Measurements from ENCODE around the gene ARID1B. TPM values are rescaled to one million over a fixed set of nuclear protein-coding genes. Genes with fewer than 3 reads are reported as not detected.

ARID1B gene
- total and polyA plus RNA-seq, 10 of the 15 experiments (the other 5 are each of a cell fraction or from before 2014, with no cell fraction given), result 24.7 to 133 (median 54.6) TPM

- ATAC-seq (peak; percentile 94), DNase-seq (ENCODE audit: low read depth, low spot score) (peak; percentile 36), FAIRE-seq (no peak)
- ChIA-PET SMC1A (ENCODE audit: uncharacterized antibody, unreplicated experiment) (interaction anchor here (0.8 to 4.5 kb wide), 8 partner anchors 8 to 123 kb away, joined by 3 to 39 read pairs (median 6); no protein-coding TSS in a partner anchor), POLR2A (interaction anchor here (1.8 kb wide), 1 partner anchor 42 kb away, joined by 4 read pairs; no protein-coding TSS in a partner anchor), RAD21 (ENCODE audit: unreplicated experiment) (interaction anchor here (1.1 to 2.4 kb wide), 3 partner anchors 8 to 38 kb away, joined by 5 to 11 read pairs (median 7); no protein-coding TSS in a partner anchor), CTCF (interaction anchor here (0.6 to 3.0 kb wide), 4 partner anchors 14 to 26 kb away, joined by 3 to 24 read pairs (median 4); no protein-coding TSS in a partner anchor)
- H4K20me1 ChIP-seq (ENCODE audit: control insufficient read depth, insufficient read depth), result no peaks in the 10 kb centered on the region
- no peaks in the 10 kb centered on the region for H3K36me3 ChIP-seq (ENCODE audit: control insufficient read depth in 2 of 2, insufficient read depth in 2 of 2, low read length in 1 of 2)
- no peak overlapping the region for H2AFZ ChIP-seq (ENCODE audit: control insufficient read depth, low read depth, low read length)
- H3K27me3 ChIP-seq (replicated peaks in 1 of 2; ENCODE audit: control insufficient read depth in 2 of 2, insufficient read depth in 2 of 2, low read length in 1 of 2), result no peaks in the 10 kb centered on the region
- peaks cover 2% of the 10 kb centered on the region; the same call in 1 of the 2 replicates for H3K4me1 ChIP-seq (ENCODE audit: control insufficient read depth, insufficient read depth, low read length)
- WGBS (ENCODE audit: insufficient coverage, insufficient replicate concordance, low lambda C conversion rate, missing lambda C conversion rate), result 0% methylated on average over 2 of the region's 2 CpGs
- H3K4me3 ChIP-seq, result no peak overlapping the region
- intact Hi-C loops (cut with micrococcal nuclease; ENCODE audit: unreplicated experiment), result no loop called here
- no peaks in the 10 kb centered on the region; the same call in 2 of the 3 replicates for H3K9me3 ChIP-seq (replicated peaks; ENCODE audit: control insufficient read depth, insufficient read depth, low read length)
- no peak overlapping the region for H3K4me2 ChIP-seq (ENCODE audit: control insufficient read depth, insufficient read depth)
- no peak overlapping the region for H3K9ac ChIP-seq (ENCODE audit: control insufficient read depth, insufficient read depth, low read length)
- no peaks in the 10 kb centered on the region for H3K79me2 ChIP-seq (ENCODE audit: control insufficient read depth, insufficient read depth, low read length)
- BruUV-seq (replicated peaks), result no TSS peak
- no peak overlapping the region for H3K27ac ChIP-seq (ENCODE audit: control insufficient read depth, insufficient read depth)
- in situ Hi-C loops (cut with MboI), result no loop called here
- no peak for TF ChIP-seq TAF1 (IDR thresholded peaks at IDR 0.05; ENCODE audit: borderline replicate concordance, low read depth, low read length)
- no peak for TF ChIP-seq TCF12 (IDR thresholded peaks at IDR 0.05; ENCODE audit: low read depth, low read length)
- no peak for TF ChIP-seq SMAD5 (IDR thresholded peaks at IDR 0.05; ENCODE audit: low read depth)
- TF ChIP-seq IRF4 (IDR thresholded peaks at IDR 0.05; ENCODE audit: low read depth, low read length), result peak; percentile 36; the same call in 1 of the 2 replicates
- no peak for TF ChIP-seq SREBF2 (IDR thresholded peaks at IDR 0.05; ENCODE audit: low read length)
- peak; percentile 48; the same call in 1 of the 2 replicates for TF ChIP-seq CBFB (IDR thresholded peaks at IDR 0.05; ENCODE audit: low read depth)
- TF ChIP-seq, protein P1, sequence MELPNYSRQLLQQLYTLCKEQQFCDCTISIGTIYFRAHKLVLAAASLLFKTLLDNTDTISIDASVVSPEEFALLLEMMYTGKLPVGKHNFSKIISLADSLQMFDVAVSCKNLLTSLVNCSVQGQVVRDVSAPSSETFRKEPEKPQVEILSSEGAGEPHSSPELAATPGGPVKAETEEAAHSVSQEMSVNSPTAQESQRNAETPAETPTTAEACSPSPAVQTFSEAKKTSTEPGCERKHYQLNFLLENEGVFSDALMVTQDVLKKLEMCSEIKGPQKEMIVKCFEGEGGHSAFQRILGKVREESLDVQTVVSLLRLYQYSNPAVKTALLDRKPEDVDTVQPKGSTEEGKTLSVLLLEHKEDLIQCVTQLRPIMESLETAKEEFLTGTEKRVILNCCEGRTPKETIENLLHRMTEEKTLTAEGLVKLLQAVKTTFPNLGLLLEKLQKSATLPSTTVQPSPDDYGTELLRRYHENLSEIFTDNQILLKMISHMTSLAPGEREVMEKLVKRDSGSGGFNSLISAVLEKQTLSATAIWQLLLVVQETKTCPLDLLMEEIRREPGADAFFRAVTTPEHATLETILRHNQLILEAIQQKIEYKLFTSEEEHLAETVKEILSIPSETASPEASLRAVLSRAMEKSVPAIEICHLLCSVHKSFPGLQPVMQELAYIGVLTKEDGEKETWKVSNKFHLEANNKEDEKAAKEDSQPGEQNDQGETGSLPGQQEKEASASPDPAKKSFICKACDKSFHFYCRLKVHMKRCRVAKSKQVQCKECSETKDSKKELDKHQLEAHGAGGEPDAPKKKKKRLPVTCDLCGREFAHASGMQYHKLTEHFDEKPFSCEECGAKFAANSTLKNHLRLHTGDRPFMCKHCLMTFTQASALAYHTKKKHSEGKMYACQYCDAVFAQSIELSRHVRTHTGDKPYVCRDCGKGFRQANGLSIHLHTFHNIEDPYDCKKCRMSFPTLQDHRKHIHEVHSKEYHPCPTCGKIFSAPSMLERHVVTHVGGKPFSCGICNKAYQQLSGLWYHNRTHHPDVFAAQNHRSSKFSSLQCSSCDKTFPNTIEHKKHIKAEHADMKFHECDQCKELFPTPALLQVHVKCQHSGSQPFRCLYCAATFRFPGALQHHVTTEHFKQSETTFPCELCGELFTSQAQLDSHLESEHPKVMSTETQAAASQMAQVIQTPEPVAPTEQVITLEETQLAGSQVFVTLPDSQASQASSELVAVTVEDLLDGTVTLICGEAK (IDR thresholded peaks at IDR 0.05; ENCODE audit: borderline replicate concordance), result no peak
- no peak for TF ChIP-seq NFXL1 (IDR thresholded peaks at IDR 0.05; ENCODE audit: borderline replicate concordance)
- TF ChIP-seq RFX5 (IDR thresholded peaks at IDR 0.05; ENCODE audit: low read depth, low read length), result no peak
- TF ChIP-seq CREM (IDR thresholded peaks at IDR 0.05; ENCODE audit: low read depth), result 0 out of 2 replicates have a peak, but pooled peaks have one; percentile 27
- no peak for TF ChIP-seq FOS (IDR thresholded peaks at IDR 0.05; ENCODE audit: borderline replicate concordance, extremely low read depth, insufficient read length)
- TF ChIP-seq, protein P2, sequence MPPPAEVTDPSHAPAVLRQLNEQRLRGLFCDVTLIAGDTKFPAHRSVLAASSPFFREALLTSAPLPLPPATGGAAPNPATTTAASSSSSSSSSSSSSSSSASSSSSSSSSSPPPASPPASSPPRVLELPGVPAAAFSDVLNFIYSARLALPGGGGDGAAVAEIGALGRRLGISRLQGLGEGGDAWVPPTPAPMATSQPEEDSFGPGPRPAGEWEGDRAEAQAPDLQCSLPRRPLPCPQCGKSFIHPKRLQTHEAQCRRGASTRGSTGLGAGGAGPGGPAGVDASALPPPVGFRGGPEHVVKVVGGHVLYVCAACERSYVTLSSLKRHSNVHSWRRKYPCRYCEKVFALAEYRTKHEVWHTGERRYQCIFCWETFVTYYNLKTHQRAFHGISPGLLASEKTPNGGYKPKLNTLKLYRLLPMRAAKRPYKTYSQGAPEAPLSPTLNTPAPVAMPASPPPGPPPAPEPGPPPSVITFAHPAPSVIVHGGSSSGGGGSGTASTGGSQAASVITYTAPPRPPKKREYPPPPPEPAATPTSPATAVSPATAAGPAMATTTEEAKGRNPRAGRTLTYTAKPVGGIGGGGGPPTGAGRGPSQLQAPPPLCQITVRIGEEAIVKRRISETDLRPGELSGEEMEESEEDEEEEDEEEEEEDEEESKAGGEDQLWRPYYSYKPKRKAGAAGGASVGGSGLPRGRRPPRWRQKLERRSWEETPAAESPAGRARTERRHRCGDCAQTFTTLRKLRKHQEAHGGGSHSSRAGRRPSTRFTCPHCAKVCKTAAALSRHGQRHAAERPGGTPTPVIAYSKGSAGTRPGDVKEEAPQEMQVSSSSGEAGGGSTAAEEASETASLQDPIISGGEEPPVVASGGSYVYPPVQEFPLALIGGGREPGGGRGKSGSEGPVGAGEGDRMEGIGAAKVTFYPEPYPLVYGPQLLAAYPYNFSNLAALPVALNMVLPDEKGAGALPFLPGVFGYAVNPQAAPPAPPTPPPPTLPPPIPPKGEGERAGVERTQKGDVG (CRISPR knock-in tag; IDR thresholded peaks at IDR 0.05), result no peak
- TF ChIP-seq RELA (IDR thresholded peaks at IDR 0.05; ENCODE audit: borderline replicate concordance, partially characterized antibody), result no peak
- TF ChIP-seq, protein P3, sequence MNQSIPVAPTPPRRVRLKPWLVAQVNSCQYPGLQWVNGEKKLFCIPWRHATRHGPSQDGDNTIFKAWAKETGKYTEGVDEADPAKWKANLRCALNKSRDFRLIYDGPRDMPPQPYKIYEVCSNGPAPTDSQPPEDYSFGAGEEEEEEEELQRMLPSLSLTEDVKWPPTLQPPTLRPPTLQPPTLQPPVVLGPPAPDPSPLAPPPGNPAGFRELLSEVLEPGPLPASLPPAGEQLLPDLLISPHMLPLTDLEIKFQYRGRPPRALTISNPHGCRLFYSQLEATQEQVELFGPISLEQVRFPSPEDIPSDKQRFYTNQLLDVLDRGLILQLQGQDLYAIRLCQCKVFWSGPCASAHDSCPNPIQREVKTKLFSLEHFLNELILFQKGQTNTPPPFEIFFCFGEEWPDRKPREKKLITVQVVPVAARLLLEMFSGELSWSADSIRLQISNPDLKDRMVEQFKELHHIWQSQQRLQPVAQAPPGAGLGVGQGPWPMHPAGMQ (IDR thresholded peaks at IDR 0.05; ENCODE audit: borderline replicate concordance), result no peak
Measured at GRCh38 chr6:156729248-156729647, 47.9 kb upstream of the ARID1B start.

Measured in GM12878 (cell line).